Gastroesophageal sphincter (tissue), 4 donors: ENCODE data around the gene MATN3. TPM values are rescaled to one million over a fixed set of nuclear protein-coding genes. Genes with fewer than 3 reads are reported as not detected.

ENCODE experiments used
- ATAC-seq: fragments of 150-250 bp; one replicate; pipeline ENCODE4 v1.9.1; 2016; ENCODE audit warnings: mild to moderate bottlenecking, moderate library complexity
- H3K27ac ChIP-seq, 4 donors: fragments of 200-600 bp; sonication (generic) in 3 of 4; 1 replicate in 3 of 4; 2 replicates in 1 of 4; pipeline ENCODE4 v1.5.1; 2016 to 2019
- H3K27me3 ChIP-seq: fragments of 200-600 bp; sonication (generic); one replicate; pipeline ENCODE4 v1.5.1; 2019
- H3K36me3 ChIP-seq, 2 donors: fragments of 200-600 bp; sonication (generic); one replicate each; pipeline ENCODE4 v1.5.1; 2019; ENCODE audit warnings: control low read depth in 1 of 2
- H3K4me1 ChIP-seq, 3 donors: fragments of 200-600 bp; sonication (generic); 1 replicate in 2 of 3; 2 replicates in 1 of 3; pipeline ENCODE4 v1.5.1; 2016 to 2019; ENCODE audit warnings: control low read depth in 2 of 3
- H3K4me3 ChIP-seq, 2 donors: fragments of 200-600 bp; sonication (generic); one replicate each; pipeline ENCODE4 v1.5.1; 2019; ENCODE audit warnings: mild to moderate bottlenecking in 1 of 2, moderate library complexity in 1 of 2
- H3K9me3 ChIP-seq, 3 donors: fragments of 200-600 bp; sonication (generic); one replicate each; pipeline ENCODE4 v1.5.1; 2017 to 2019; ENCODE audit warnings: control low read depth in 2 of 3
- EP300 ChIP-seq: sonication (generic); formaldehyde crosslinking; IDR thresholded peaks from one replicate; pipeline ENCODE4 v1.6.1; 2017; ENCODE audit warnings: antibody characterized with exemption, mild to moderate bottlenecking
- POLR2A ChIP-seq, 2 donors: fragments of 450-650 bp; IDR thresholded peaks; one replicate each; pipeline ENCODE4 v1.6.1; 2017; ENCODE audit warnings: antibody characterized with exemption in 2 of 2, mild to moderate bottlenecking in 2 of 2, moderate library complexity in 1 of 2
- POLR2AphosphoS5 ChIP-seq: sonication (generic); formaldehyde crosslinking; IDR thresholded peaks from one replicate; pipeline ENCODE4 v1.6.1; 2017; ENCODE audit warnings: antibody characterized with exemption
- WGBS, 2 donors: methylation state at CpG; one replicate each; pipeline ENCODE4 v1.1.5; 2018; ENCODE audit warnings: low coverage in 1 of 2; 5-methylcytosine and 5-hydroxymethylcytosine counted together
- total RNA-seq, 4 donors: library from RNA; depleted of rRNA; stranded (reverse); fragments of >200 nt; gene quantifications; one replicate each; pipeline ENCODE4 v1.1.0, GENCODE V29; 2016
- TF ChIP-seq, protein P1 (sequence below), 4 experiments: fragments of 200-600 bp in 2 of 4; fragments of 450-650 bp in 2 of 4; sonication (generic) in 1 of 4; IDR thresholded peaks; one replicate each; pipeline ENCODE4 v1.5.1; 2017 to 2019; ENCODE audit warnings: antibody characterized with exemption in 4 of 4, mild to moderate bottlenecking in 2 of 4, moderate library complexity in 2 of 4

MATN3 gene
- total RNA-seq, 4 donors from 2014 or later, result 0.67 to 2.5 (median 1.0) TPM; not detected in 1

DNA sequence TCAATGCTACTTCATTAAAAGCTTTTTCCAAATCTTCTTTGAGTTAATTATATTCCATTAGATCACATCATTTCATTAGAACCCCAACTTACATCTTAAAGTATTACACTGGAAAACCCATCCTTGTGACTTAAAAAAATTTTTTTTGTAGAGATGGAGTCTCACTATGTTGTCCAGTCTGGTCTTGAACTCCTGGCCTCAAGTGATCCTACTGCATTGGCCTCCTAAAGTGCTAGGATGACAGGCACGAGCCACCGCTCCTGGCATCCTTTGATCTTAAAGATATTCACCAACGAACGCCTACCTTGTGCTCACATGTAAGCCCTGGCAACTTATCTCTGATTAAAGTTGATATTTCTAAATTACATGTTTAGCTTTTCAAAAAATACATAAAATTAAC is 32.3 kb upstream of the MATN3 start:
- no peak for ATAC-seq
- H3K9me3 ChIP-seq, result no peaks in the 10 kb centered on the region
- H3K27ac ChIP-seq, result no peak overlapping the region
- no peak for TF ChIP-seq POLR2AphosphoS5
- no peak for TF ChIP-seq EP300
- TF ChIP-seq POLR2A (IDR thresholded peaks at IDR 0.05), result no peak
- TF ChIP-seq, protein P1, sequence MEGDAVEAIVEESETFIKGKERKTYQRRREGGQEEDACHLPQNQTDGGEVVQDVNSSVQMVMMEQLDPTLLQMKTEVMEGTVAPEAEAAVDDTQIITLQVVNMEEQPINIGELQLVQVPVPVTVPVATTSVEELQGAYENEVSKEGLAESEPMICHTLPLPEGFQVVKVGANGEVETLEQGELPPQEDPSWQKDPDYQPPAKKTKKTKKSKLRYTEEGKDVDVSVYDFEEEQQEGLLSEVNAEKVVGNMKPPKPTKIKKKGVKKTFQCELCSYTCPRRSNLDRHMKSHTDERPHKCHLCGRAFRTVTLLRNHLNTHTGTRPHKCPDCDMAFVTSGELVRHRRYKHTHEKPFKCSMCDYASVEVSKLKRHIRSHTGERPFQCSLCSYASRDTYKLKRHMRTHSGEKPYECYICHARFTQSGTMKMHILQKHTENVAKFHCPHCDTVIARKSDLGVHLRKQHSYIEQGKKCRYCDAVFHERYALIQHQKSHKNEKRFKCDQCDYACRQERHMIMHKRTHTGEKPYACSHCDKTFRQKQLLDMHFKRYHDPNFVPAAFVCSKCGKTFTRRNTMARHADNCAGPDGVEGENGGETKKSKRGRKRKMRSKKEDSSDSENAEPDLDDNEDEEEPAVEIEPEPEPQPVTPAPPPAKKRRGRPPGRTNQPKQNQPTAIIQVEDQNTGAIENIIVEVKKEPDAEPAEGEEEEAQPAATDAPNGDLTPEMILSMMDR (IDR thresholded peaks at IDR 0.05), result no peak
- H3K36me3 ChIP-seq, result peaks cover 3 to 12% of the 10 kb centered on the region in 2 donors
- H3K4me3 ChIP-seq, result no peak overlapping the region
- peaks cover 7 to 93% (median 33%) of the 10 kb centered on the region in 3 donors for H3K4me1 ChIP-seq
- H3K27me3 ChIP-seq, result no peaks in the 10 kb centered on the region
- WGBS, 2 donors, result 62 to 74% methylated on average over 4 of the region's 4 CpGs

DNA sequence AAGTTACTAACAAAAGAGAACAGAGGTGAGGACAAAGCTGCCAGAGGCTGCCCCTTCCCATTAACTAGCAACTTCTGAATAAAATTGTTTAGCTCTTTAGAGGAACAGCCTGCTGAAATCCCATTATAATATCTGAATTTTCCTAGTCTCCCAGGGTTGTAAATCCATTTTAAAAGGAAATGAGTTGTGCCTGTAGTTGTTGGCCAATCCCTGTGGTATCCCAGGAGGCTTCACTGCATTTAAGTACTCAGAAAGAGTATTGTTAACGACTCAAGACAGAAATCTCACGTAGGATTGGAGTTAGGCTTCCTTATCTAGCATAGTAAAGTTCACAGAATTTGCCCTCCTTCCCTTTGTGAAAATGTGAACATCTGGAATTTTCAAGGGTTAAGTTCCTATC is 30.1 kb upstream of the MATN3 start:
- H3K36me3 ChIP-seq, result peaks cover 3 to 34% of the 10 kb centered on the region in 2 donors
- no peak overlapping the region for H3K4me3 ChIP-seq
- no peaks in the 10 kb centered on the region for H3K9me3 ChIP-seq
- no peaks in the 10 kb centered on the region for H3K27me3 ChIP-seq
- no peak for TF ChIP-seq POLR2AphosphoS5
- no peak for TF ChIP-seq POLR2A (IDR thresholded peaks at IDR 0.05)
- no peak overlapping the region for H3K27ac ChIP-seq
- WGBS, 2 donors, result 5 to 32% methylated on average over 2 of the region's 2 CpGs
- peaks cover 7 to 92% (median 33%) of the 10 kb centered on the region in 3 donors for H3K4me1 ChIP-seq
- no peak for ATAC-seq

DNA sequence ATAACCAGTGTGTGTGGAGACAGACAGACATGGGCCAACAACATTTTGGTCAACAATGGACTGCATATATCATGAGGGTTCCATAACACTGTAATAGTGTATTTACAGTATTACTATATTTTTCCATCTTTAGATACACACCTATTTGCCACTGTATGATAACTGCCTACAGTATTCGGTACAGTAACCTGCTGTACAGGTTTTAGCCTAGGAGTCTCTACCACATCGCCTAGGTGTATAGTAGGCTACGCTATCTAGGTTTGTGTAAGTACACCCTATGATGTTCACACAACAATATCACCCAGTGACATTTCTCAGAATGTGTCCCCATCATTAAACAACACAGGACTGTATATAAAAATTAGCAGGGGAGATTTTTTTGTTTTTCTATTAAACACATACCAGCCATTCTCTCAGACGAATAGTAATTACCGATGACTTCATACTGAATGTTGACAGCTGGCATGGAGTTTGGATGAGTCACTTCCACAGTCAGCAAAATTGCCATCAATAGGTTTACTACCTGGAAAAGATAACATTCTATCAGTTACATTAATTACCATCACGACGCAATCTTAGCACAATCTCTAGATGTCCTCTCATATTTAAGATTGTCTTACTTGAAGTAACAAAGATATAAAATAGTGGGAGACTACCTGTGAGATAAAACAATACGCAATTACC is 28.2 kb upstream of the MATN3 start:
- Histone ChIP-seq H3K27me3 (no peaks in the 10 kb centered on the region), H3K36me3 (peaks cover 3 to 53% of the 10 kb centered on the region in 2 donors), H3K9me3 (no peaks in the 10 kb centered on the region), H3K4me1 (peaks cover 9 to 93% (median 29%) of the 10 kb centered on the region in 3 donors), H3K4me3 (no peak overlapping the region), H3K27ac (no peak overlapping the region)
- WGBS, 2 donors, result 75 to 78% methylated on average over 8 of the region's 8 CpGs
- ATAC-seq, result no peak
- TF ChIP-seq POLR2A (IDR thresholded peaks at IDR 0.05), result no peak
- no peak for TF ChIP-seq POLR2AphosphoS5
- TF ChIP-seq, protein P1 (IDR thresholded peaks at IDR 0.05), result no peak
- no peak for TF ChIP-seq EP300

DNA sequence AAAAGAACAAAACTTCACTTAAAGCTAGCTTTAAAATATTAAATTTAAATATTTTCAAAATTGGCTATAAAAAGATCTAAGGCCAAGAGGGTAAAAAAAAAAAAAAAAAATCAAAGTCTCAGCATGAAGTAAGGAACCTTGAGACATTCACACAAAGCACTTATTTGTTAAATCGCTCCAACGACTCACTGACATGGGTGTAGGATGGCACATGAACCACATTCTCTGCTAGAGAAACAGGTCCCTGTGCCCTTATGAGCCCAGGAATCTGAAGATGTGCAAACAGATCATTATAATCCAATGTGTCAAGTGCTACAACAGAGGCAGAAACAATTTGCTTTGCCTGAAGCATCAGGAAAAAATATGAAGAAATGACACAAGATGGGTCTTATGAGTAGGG is 25.2 kb upstream of the MATN3 start:
- TF ChIP-seq, protein P1 (IDR thresholded peaks at IDR 0.05), result no peak
- TF ChIP-seq EP300, result no peak
- no peak for TF ChIP-seq POLR2AphosphoS5
- TF ChIP-seq POLR2A (IDR thresholded peaks at IDR 0.05), result no peak
- Histone ChIP-seq H3K27me3 (no peaks in the 10 kb centered on the region), H3K4me1 (peaks cover 7 to 93% (median 11%) of the 10 kb centered on the region in 3 donors), H3K9me3 (no peaks in the 10 kb centered on the region), H3K36me3 (peaks cover 12 to 81% of the 10 kb centered on the region in 2 donors), H3K27ac (peak overlapping the region in 1 of 4 donors; percentile 5), H3K4me3 (no peak overlapping the region)
- ATAC-seq, result no peak
- WGBS, 2 donors, result 52 to 61% methylated on average over 2 of the region's 2 CpGs

DNA sequence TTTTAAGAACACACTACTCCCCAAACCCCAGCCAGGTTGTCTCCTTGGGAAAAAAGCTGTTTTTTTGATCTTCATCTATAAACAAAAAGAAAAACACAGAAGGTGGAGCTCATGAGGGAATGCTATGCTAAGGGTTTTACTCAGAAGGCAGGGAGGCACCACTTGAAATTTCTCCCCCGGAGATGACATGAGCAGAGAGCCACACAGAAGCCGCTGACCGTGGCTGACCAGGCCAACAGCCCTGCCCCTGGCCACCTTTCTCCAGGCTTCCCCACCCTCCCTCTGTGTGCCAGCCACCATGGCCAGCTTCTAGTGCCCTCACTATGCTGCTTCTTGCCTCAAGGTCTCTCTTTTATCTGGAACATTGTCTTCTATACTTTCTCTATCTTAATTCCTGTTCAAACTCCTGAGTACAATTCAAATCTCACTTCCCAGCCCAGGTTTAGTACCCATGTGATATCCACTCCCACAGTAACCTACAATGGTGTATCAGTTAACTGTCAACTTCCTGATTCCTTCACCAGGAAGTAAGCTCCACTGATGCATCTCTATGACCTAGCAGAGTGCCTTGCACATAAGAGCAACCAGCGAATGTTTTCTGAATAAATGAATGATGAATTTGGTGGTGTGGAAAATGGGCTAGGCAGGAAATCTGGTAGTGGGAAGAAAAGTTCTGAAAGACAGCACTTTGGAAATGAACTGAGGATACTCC is 23.6 kb upstream of the MATN3 start:
- peaks cover 0 to 78% (median 7%) of the 10 kb centered on the region in 3 donors for H3K4me1 ChIP-seq
- no peak overlapping the region for H3K4me3 ChIP-seq
- H3K27ac ChIP-seq, result peak overlapping the region in 1 of 4 donors; percentile 8
- TF ChIP-seq, protein P1 (IDR thresholded peaks at IDR 0.05), result no peak
- TF ChIP-seq EP300, result no peak
- no peak for TF ChIP-seq POLR2AphosphoS5
- TF ChIP-seq POLR2A (IDR thresholded peaks at IDR 0.05), result no peak
- WGBS, 2 donors, result 79 to 100% methylated on average over 1 to 3 of the region's 4 CpGs
- peaks cover 12 to 97% of the 10 kb centered on the region in 2 donors for H3K36me3 ChIP-seq
- ATAC-seq, result no peak
- no peaks in the 10 kb centered on the region for H3K9me3 ChIP-seq
- no peaks in the 10 kb centered on the region for H3K27me3 ChIP-seq
